GM23338 (cell line): Measurements from ENCODE around the gene PPP2R5C.

Experiments
- EZH2 ChIP-seq: fragments of 200-600 bp; sonication (generic); IDR thresholded peaks from one replicate; pipeline ENCODE4 v1.8.0; 2017; ENCODE audit warnings: antibody characterized with exemption, mild to moderate bottlenecking, low read depth; ENCODE audit not compliant: unreplicated experiment
- EZH2phosphoT487 ChIP-seq: fragments of 200-600 bp; sonication (generic); IDR thresholded peaks from one replicate; pipeline ENCODE4 v1.8.1; 2018; ENCODE audit warnings: antibody characterized with exemption; ENCODE audit not compliant: unreplicated experiment
- TF ChIP-seq, protein P1 (sequence below): IDR thresholded peaks from one replicate; pipeline ENCODE4 v1.6.1; 2018; ENCODE audit warnings: antibody characterized with exemption; ENCODE audit not compliant: unreplicated experiment
- TF ChIP-seq, protein P2 (sequence below), 2 experiments: fragments of 200-600 bp in 1 of 2; sonication (generic) in 1 of 2; conservative IDR thresholded peaks; 2 replicates each; pipeline versions ENCODE4 v1.5.1 to v1.6.1; 2016 to 2017; ENCODE audit warnings: antibody characterized with exemption in 2 of 2, low read depth in 2 of 2, mild to moderate bottlenecking in 2 of 2, moderate library complexity in 1 of 2
- TF ChIP-seq, protein P3 (sequence below): IDR thresholded peaks from 2 replicates; pipeline ENCODE4 v1.6.1; 2016; ENCODE audit warnings: antibody characterized with exemption

DNA sequence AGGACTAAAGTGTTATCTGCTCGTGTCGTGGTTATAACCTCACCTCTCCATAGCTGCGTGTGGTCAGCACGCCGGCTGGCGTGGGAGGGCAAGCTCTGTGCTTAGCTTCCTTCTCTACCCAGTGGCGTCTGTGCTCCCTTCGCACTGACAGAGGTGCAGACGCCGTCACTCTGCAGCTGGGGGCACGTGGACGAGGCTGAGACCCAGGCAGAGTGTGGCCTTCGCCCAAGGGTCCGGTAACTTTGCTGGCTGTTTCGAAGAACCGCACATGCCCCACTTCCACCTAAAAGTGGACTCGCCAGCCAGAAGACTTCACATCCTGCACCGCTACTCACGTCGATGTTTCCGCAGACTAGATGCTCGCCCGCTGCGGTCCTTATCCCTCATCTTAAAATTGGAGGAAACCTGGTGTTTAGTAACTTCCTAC, 166.9 kb downstream of the PPP2R5C start:
- TF ChIP-seq EZH2, result no peak
- TF ChIP-seq, protein P1, sequence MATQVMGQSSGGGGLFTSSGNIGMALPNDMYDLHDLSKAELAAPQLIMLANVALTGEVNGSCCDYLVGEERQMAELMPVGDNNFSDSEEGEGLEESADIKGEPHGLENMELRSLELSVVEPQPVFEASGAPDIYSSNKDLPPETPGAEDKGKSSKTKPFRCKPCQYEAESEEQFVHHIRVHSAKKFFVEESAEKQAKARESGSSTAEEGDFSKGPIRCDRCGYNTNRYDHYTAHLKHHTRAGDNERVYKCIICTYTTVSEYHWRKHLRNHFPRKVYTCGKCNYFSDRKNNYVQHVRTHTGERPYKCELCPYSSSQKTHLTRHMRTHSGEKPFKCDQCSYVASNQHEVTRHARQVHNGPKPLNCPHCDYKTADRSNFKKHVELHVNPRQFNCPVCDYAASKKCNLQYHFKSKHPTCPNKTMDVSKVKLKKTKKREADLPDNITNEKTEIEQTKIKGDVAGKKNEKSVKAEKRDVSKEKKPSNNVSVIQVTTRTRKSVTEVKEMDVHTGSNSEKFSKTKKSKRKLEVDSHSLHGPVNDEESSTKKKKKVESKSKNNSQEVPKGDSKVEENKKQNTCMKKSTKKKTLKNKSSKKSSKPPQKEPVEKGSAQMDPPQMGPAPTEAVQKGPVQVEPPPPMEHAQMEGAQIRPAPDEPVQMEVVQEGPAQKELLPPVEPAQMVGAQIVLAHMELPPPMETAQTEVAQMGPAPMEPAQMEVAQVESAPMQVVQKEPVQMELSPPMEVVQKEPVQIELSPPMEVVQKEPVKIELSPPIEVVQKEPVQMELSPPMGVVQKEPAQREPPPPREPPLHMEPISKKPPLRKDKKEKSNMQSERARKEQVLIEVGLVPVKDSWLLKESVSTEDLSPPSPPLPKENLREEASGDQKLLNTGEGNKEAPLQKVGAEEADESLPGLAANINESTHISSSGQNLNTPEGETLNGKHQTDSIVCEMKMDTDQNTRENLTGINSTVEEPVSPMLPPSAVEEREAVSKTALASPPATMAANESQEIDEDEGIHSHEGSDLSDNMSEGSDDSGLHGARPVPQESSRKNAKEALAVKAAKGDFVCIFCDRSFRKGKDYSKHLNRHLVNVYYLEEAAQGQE, result no peak
- TF ChIP-seq, protein P2, sequence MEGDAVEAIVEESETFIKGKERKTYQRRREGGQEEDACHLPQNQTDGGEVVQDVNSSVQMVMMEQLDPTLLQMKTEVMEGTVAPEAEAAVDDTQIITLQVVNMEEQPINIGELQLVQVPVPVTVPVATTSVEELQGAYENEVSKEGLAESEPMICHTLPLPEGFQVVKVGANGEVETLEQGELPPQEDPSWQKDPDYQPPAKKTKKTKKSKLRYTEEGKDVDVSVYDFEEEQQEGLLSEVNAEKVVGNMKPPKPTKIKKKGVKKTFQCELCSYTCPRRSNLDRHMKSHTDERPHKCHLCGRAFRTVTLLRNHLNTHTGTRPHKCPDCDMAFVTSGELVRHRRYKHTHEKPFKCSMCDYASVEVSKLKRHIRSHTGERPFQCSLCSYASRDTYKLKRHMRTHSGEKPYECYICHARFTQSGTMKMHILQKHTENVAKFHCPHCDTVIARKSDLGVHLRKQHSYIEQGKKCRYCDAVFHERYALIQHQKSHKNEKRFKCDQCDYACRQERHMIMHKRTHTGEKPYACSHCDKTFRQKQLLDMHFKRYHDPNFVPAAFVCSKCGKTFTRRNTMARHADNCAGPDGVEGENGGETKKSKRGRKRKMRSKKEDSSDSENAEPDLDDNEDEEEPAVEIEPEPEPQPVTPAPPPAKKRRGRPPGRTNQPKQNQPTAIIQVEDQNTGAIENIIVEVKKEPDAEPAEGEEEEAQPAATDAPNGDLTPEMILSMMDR (conservative IDR thresholded peaks at IDR 0.05; ENCODE audit: low read depth in 2 of 2), result no peak
- no peak for TF ChIP-seq EZH2phosphoT487
- TF ChIP-seq, protein P3, sequence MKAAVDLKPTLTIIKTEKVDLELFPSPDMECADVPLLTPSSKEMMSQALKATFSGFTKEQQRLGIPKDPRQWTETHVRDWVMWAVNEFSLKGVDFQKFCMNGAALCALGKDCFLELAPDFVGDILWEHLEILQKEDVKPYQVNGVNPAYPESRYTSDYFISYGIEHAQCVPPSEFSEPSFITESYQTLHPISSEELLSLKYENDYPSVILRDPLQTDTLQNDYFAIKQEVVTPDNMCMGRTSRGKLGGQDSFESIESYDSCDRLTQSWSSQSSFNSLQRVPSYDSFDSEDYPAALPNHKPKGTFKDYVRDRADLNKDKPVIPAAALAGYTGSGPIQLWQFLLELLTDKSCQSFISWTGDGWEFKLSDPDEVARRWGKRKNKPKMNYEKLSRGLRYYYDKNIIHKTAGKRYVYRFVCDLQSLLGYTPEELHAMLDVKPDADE, result no peak
